Large intestine (tissue), 3 donors: Measurements from ENCODE around the gene TMEM235. TPM values are rescaled to one million over a fixed set of nuclear protein-coding genes. Genes with fewer than 3 reads are reported as not detected.

Experiments
- DNase-seq, 2 donors: peaks; one replicate each; pipeline versions ENCODE4 v3.0.0 to v3.0.0-alpha.2; 2013
- H3K27ac ChIP-seq: one replicate; pipeline ENCODE4 v1.5.1; 2013; ENCODE audit warnings: low read length
- H3K27me3 ChIP-seq: 2 replicates; pipeline ENCODE4 v1.6.1; 2013; ENCODE audit warnings: low read length; ENCODE audit not compliant: control insufficient read depth, insufficient read depth
- H3K36me3 ChIP-seq: 2 replicates; pipeline ENCODE4 v1.6.1; 2013; ENCODE audit warnings: low read length; ENCODE audit not compliant: control insufficient read depth, insufficient read depth
- H3K4me1 ChIP-seq: one replicate; pipeline ENCODE4 v1.6.1; 2013; ENCODE audit warnings: low read length; ENCODE audit not compliant: control insufficient read depth, insufficient read depth
- H3K4me3 ChIP-seq: one replicate; pipeline ENCODE4 v1.5.1; 2013; ENCODE audit warnings: low read length
- H3K9me3 ChIP-seq: one replicate; pipeline ENCODE4 v1.6.1; 2013; ENCODE audit warnings: mild to moderate bottlenecking, low read depth, low read length, moderate library complexity; ENCODE audit not compliant: control insufficient read depth
- WGBS: methylation state at CpG from one replicate; pipeline ENCODE4 v1.1.5; 2013; ENCODE audit warnings: low lambda C conversion rate; ENCODE audit not compliant: insufficient coverage; 5-methylcytosine and 5-hydroxymethylcytosine counted together
- polyA plus RNA-seq: library from polyadenylated mRNA; unstranded; fragments of 120-200 nt; gene quantifications from one replicate; pipeline ENCODE4 v1.2.1, GENCODE V29; 2013

TMEM235 gene
- polyA plus RNA-seq, 1 donor = 0.10 TPM

- H3K36me3 ChIP-seq = peaks cover 16% of the 10 kb centered on the region
- WGBS = 100% methylated on average over 1 of the region's 11 CpGs
- H3K9me3 ChIP-seq = no peaks in the 10 kb centered on the region
- H3K4me1 ChIP-seq = peaks cover 3% of the 10 kb centered on the region
- no peaks in the 10 kb centered on the region for H3K27me3 ChIP-seq
- no peak overlapping the region for H3K4me3 ChIP-seq
- no peak overlapping the region for H3K27ac ChIP-seq
- DNase-seq = no peak
These were observed 11.9 kb upstream of the TMEM235 start for GRCh38 chr17:78219396-78220150.

- Histone ChIP-seq H3K27ac (no peak overlapping the region), H3K4me1 (no peaks in the 10 kb centered on the region), H3K36me3 (peaks cover 19% of the 10 kb centered on the region), H3K4me3 (no peak overlapping the region), H3K9me3 (no peaks in the 10 kb centered on the region), H3K27me3 (peaks cover 5% of the 10 kb centered on the region)
- no CpG with 5 or more reads among the region's 4 CpGs for WGBS
- DNase-seq = no peak
These were observed 8.4 kb upstream of the TMEM235 start for GRCh38 chr17:78223061-78223460.

- Histone ChIP-seq H3K27me3 (peaks cover 8% of the 10 kb centered on the region), H3K36me3 (peaks cover 19% of the 10 kb centered on the region), H3K4me1 (no peaks in the 10 kb centered on the region), H3K27ac (no peak overlapping the region), H3K4me3 (no peak overlapping the region), H3K9me3 (no peaks in the 10 kb centered on the region)
- no CpG with 5 or more reads among the region's 3 CpGs for WGBS
- no peak for DNase-seq
These were observed 7.7 kb upstream of the TMEM235 start for GRCh38 chr17:78223765-78224164.

GRCh38 chr17:78224231-78225087, 7.0 kb upstream of the TMEM235 start:
- Histone ChIP-seq H3K4me3 (no peak overlapping the region), H3K9me3 (no peaks in the 10 kb centered on the region), H3K27me3 (peaks cover 8% of the 10 kb centered on the region), H3K27ac (no peak overlapping the region), H3K4me1 (no peaks in the 10 kb centered on the region), H3K36me3 (peaks cover 19% of the 10 kb centered on the region)
- DNase-seq = no peak
- WGBS = no CpG with 5 or more reads among the region's 27 CpGs

GRCh38 chr17:78225088-78225865, 6.2 kb upstream of the TMEM235 start:
- Histone ChIP-seq H3K27ac (no peak overlapping the region), H3K9me3 (no peaks in the 10 kb centered on the region), H3K36me3 (peaks cover 19% of the 10 kb centered on the region), H3K4me1 (no peaks in the 10 kb centered on the region), H3K4me3 (no peak overlapping the region), H3K27me3 (peaks cover 11% of the 10 kb centered on the region)
- no CpG with 5 or more reads among the region's 16 CpGs for WGBS
- no peak for DNase-seq

GRCh38 chr17:78226055-78226758, 5.2 kb upstream of the TMEM235 start:
- H3K9me3 ChIP-seq = peaks cover 2% of the 10 kb centered on the region
- no peak overlapping the region for H3K4me3 ChIP-seq
- peaks cover 17% of the 10 kb centered on the region for H3K36me3 ChIP-seq
- WGBS = 40% methylated on average over 2 of the region's 12 CpGs
- no peak for DNase-seq
- no peaks in the 10 kb centered on the region for H3K4me1 ChIP-seq
- H3K27me3 ChIP-seq = peaks cover 20% of the 10 kb centered on the region
- H3K27ac ChIP-seq = no peak overlapping the region

GRCh38 chr17:78226759-78227454, 4.5 kb upstream of the TMEM235 start:
- no peak overlapping the region for H3K4me3 ChIP-seq
- H3K27me3 ChIP-seq = peaks cover 25% of the 10 kb centered on the region
- peaks cover 15% of the 10 kb centered on the region for H3K36me3 ChIP-seq
- H3K4me1 ChIP-seq = peaks cover 3% of the 10 kb centered on the region
- peaks cover 2% of the 10 kb centered on the region for H3K9me3 ChIP-seq
- WGBS = no CpG with 5 or more reads among the region's 20 CpGs
- H3K27ac ChIP-seq = no peak overlapping the region
- DNase-seq = no peak

GRCh38 chr17:78227455-78227916, 3.9 kb upstream of the TMEM235 start:
- H3K9me3 ChIP-seq = peaks cover 5% of the 10 kb centered on the region
- H3K36me3 ChIP-seq = peaks cover 15% of the 10 kb centered on the region
- H3K27me3 ChIP-seq = peaks cover 31% of the 10 kb centered on the region
- H3K4me1 ChIP-seq = peaks cover 5% of the 10 kb centered on the region
- no peak for DNase-seq
- no peak overlapping the region for H3K4me3 ChIP-seq
- WGBS = no CpG with 5 or more reads among the region's 10 CpGs
- H3K27ac ChIP-seq = no peak overlapping the region

- peaks cover 5% of the 10 kb centered on the region for H3K4me1 ChIP-seq
- H3K9me3 ChIP-seq = peaks cover 5% of the 10 kb centered on the region
- no peak for DNase-seq
- H3K36me3 ChIP-seq = peaks cover 13% of the 10 kb centered on the region
- WGBS = no CpG with 5 or more reads among the region's 4 CpGs
- H3K4me3 ChIP-seq = no peak overlapping the region
- no peak overlapping the region for H3K27ac ChIP-seq
- H3K27me3 ChIP-seq = peaks cover 38% of the 10 kb centered on the region
These were observed 3.3 kb upstream of the TMEM235 start for GRCh38 chr17:78228176-78228575.
